Stimulated activated CD8-positive, alpha-beta memory T cell treated with anti-CD3 and anti-CD28 coated beads, Interleukin-12 subunit alpha, Interleukin-12 subunit beta, amount 100 ng/mL, for 4 hours (primary cell): ENCODE measurements around the gene ASB6.
"Not testable (repeated sequence)": the region's sequence is repeated elsewhere in the genome, so short reads cannot be mapped to it uniquely, and the experiment has no call there.

ENCODE experiments used
- DNase-seq: peaks from one replicate; pipeline ENCODE4 v3.0.0-alpha.2; 2020; ENCODE audit warnings: low read depth

Gene ASB6

GRCh38 chr9:129667378-129667777 is 25.4 kb upstream of the ASB6 start:
- no peak for DNase-seq

GRCh38 chr9:129666575-129666974 is 24.6 kb upstream of the ASB6 start:
- DNase-seq = no peak

DNA sequence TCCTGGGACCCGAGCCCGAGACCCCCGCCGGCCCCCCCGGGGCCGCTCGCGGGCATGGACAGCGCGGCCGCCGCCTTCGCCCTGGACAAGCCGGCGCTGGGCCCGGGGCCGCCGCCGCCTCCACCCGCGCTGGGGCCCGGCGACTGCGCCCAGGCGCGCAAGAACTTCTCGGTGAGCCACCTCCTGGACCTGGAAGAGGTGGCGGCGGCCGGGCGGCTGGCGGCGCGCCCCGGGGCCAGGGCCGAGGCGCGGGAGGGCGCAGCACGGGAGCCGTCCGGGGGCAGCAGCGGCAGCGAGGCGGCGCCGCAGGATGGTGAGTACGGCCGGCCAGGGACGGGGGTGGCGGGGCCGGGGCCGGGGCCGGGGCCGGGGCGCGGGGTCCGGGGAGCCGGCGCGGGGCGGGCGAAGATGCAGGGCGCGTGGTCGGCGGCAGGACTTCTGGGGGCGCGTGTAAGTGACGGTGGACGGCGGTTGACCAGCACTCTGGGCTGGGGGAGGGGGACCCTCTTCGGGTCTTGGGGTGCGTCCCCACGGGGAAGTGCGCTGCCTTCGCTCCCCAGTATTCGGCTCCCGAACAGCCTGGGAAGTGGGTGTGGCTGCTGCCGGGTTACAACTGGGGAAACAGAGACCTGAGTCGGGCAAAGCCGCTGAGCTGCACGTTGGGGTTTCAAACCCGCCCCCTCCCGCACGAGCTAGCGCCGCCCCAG is 24.0 kb upstream of the ASB6 start:
- DNase-seq = no peak

GRCh38 chr9:129665389-129665775 is 23.4 kb upstream of the ASB6 start, which contains the start of gene PRRX2:
TSS of gene PRRX2 (plus strand) at chr9:129665647. CDS start at chr9:129665868, 221 bp downstream.
- peak; percentile 10 for DNase-seq

GRCh38 chr9:129664746-129665388 is 22.9 kb upstream of the ASB6 start:
- no peak for DNase-seq

- DNase-seq = not testable (repeated sequence)
These were observed 20.3 kb upstream of the ASB6 start for GRCh38 chr9:129662239-129662638.

DNA sequence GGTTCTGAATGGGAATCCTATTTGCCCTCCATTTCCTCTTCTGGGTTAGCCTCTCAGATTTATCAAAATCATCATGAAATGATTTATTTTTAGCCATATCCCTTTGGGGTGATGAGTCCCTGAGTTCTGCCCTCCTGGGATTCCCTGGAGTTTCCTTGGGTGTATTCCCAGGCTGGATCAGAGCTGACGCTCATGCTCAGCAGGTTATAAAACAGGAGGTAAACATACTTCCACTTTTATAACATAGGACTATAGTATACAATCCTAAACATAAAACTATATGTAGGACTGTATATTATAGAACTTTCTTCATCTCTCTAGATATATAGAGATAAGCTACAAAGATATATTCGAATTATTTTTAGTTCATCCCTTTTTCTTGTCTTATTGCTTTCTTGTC is 19.1 kb upstream of the ASB6 start:
- DNase-seq = no peak

DNA sequence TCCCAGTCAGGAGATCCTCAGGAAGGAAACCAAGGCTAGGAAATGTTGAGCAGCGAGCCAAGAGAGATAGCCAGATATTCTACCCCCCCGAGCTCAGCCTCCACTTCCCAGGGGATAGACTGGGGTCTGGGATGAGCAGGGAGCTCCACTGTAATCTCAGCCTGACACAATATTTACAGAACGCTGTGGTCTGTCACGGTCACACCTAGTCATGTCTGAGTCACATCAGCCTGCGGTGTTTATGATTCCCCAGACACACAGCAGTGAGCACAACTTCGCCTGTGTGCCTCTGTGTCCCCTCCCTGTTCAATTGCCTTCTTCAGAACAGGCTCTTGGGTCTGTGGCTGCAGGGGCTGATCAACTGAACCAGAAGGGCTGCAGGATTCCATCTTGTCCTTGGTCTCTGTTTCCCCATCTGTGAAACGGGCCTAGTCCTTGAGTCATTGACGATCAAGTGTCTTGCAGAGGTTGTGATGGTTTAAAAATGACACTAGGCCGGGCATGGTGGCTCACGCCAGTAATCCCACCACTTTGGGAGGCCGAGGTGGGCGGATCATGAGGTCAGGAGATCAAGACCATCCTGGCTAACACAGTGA is 14.9 kb upstream of the ASB6 start:
- DNase-seq = no peak

- no peak for DNase-seq
These were observed 13.7 kb upstream of the ASB6 start for GRCh38 chr9:129655696-129656095.

DNA sequence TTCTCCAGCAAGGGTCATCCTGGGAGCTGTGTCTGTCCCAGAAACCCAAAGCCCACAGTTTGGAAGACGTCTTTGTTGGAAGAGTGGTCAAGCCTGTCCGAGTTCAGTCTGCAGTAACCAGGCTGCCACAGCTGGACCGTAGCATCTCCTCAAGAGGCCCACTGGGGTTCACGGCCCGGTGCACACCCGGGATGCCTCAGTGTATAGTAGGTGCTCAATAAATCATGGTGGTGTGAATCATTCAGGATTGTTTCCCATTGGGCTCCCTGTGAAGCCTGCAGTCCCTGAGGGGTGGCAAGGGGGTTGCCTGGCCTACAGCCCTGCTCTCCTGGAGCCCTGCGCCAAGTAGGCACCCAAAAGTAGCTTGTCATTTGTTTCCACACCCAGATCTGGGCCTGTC is 13.2 kb upstream of the ASB6 start:
- no peak for DNase-seq

DNA sequence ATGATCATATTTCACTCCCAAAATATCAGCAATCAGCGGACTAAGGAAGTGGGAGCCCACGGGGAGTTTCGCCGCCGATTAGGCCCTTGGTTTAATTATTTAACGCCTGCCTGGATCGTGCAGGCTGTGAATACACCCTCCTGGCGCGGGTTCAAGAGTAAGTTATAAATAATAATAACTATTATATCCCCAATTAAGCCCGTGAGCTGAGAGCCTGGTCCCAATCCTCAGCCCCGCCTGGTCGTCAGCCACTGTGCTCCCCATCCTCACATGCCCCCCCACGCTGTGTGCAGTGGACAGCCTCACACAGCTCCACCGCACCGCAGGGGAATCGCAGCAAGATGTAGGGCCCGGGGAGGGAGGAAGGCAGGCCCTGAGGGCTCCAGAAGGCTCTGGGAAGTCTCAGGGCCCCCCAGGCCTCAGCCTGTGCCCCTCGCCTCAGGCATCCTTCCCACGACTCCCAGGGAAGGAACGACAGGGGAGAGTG is 12.6 kb upstream of the ASB6 start:
- no peak for DNase-seq

GRCh38 chr9:129653823-129654553 is 12.0 kb upstream of the ASB6 start:
- DNase-seq = no peak

GRCh38 chr9:129650680-129651235 is 8.8 kb upstream of the ASB6 start:
- no peak for DNase-seq

DNA sequence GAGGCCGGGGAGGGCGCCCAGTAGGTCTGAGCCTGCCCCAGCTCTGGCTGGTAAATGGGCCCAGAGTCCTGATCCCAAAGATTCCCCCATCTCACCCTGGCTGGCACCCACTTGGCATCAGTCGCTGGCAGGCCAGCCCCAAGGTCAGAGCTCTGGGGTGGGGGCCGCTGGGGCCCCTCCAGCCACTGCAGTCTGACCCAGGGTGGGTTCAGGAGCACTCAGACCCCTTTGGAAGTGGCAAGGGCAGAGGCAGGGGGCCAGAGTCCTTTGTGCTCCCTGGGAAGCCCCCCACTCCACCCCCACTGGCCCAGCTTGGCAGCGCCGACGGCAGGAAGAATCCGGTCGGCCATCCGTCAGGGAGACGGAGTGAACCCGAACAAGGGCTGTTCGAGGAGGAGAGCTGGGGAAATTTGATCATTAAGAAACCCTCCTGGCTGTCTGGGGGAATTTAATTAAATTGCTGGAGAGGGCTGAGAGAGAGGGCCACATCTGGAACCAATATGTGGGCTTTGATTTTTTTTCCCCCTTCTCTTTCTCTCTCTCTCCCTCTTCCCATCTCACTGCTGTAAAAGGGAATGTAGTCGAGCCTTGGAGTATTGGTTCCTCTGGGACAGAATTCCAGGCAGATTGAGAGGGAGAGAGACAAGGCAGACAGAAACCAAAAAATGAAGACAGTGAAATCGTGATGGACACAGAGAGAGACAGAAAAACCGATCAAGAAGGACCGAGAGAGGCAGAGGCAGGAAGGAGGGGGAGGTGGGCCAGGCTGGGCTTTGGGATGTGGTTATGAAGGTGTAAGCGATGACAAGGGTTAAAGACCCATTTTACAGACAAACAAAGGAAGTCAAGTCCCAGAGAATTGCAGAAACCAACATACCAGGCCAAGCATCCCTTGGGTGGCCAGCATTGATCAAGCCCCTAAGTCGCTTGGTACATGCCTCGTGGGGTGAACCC is 8.1 kb upstream of the ASB6 start:
- no peak for DNase-seq

- DNase-seq = no peak
These were observed 6.8 kb upstream of the ASB6 start for GRCh38 chr9:129648764-129649115.

- DNase-seq = no peak
These were observed 6.3 kb upstream of the ASB6 start for GRCh38 chr9:129648092-129648763.

- DNase-seq = no peak
These were observed 5.7 kb upstream of the ASB6 start for GRCh38 chr9:129647635-129648034.

- no peak for DNase-seq
These were observed 4.7 kb upstream of the ASB6 start for GRCh38 chr9:129646654-129647053.

GRCh38 chr9:129646252-129646651 is 4.3 kb upstream of the ASB6 start:
- DNase-seq = no peak

DNA sequence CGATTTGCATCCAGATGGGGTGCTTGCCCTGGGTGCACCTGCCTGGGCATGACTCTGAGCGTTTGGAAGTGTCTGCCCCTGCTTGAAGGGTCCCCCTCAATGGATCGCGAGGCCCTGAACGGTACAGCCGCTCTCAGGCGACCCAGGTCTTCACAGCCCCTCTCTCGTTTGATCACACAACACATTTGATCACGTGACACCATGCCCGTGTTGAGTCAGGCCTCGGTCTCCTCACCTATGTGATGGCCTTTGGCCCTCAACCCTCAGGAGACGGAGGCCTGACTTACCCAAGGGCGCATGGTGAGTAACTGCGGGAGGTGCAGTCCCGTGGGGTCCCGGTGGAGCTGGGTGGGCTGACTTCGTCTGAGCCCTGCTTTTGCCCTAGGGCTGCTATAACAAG is 3.0 kb upstream of the ASB6 start:
- no peak for DNase-seq

GRCh38 chr9:129644365-129644764 is 2.4 kb upstream of the ASB6 start:
- no peak for DNase-seq
